ENCODE results near the gene DAD1.
"Not testable (repeated sequence)": the region's sequence is repeated elsewhere in the genome, so short reads cannot be mapped to it uniquely, and the experiment has no call there.

Gene DAD1

GRCh38 chr14:22589096-22589839 is at the start of gene DAD1:
DAD1 (minus strand) TSS chr14:22589224; CDS start chr14:22589157, 67 bp downstream.
- peak; percentile 99 for DNase-seq

GRCh38 chr14:22635980-22636379 is 47.0 kb upstream of the DAD1 start:
- not testable (repeated sequence) for DNase-seq

- no peak for DNase-seq
Measured at GRCh38 chr14:22634233-22634900, 45.3 kb upstream of the DAD1 start.

- no peak for DNase-seq
Measured at GRCh38 chr14:22630486-22630885, 41.5 kb upstream of the DAD1 start.

- no peak for DNase-seq
Measured at GRCh38 chr14:22630066-22630465, 41.0 kb upstream of the DAD1 start.

GRCh38 chr14:22629361-22629760 is 40.3 kb upstream of the DAD1 start:
- DNase-seq: no peak

DNA sequence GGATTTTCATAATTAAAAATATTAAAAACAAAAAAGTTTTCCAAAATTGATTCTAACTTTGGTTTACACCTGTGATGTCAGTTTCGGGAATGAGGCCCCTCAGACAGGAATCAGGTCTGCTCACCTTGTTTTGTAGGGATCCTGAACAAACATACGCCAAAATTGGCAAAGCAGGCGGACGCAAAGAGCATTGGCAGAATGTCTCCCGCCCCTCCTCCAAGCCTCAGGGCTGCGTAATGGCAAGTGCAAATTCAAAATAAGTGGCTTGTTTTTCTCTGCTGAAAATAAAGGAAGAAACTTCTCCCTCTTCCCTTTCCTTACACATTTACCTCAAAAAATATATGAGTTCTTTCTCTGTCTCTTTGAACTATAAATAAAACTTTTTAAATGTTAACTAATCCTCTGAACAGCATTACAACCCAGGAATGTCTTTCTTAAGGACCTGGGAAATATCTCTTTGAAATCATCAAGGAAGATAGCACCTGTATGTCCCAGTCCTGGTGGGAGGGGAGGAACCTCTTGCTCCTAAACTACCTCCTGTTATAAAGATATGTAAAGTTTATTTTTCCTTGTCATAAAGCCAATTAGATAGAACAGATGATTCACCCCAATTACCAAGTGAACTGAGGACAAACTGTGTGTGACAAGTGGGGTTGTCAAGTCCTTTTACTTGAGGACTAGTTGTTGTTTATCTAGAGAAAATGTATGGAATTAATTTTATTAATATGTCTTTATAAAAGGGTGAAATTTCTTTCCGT is 38.7 kb upstream of the DAD1 start:
- no peak for DNase-seq

GRCh38 chr14:22626590-22626989 is 37.6 kb upstream of the DAD1 start:
- DNase-seq: no peak

DNA sequence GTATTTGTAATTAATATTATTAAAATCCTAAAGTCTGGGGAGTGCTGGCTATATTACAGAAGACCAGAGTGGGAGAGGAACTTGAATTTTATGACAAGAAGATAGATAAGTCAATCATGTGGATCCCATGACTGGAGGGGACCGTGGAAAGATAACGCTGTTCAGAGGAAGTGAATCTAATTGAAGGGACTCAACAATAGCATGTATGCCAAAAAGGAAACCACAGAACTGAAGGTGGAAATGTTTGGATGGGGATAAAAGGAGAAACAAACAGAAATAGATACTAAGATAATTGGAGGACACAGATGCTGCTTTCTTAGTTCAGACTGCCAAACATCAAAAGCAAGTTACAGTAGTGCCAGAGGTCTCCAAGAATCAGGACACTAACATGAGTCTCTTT is 34.0 kb upstream of the DAD1 start:
- DNase-seq: no peak

DNA sequence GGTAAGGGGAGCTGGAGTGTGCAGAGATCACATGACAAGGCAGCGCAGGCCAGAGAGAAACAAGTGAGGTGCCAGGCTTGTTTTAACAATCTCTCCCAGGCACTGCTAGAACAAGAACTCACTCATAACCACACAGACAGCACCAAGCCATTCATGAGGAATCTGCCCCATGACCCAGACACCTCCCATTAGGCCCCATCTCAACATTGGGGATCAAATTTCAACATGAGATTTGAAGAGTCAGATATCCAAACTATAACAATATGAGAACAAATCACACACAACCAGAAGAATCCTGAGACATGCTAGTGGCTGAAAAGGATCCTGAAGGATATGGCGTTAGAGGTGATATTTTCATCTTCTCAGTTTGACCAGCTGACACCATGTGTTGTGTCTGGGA is 33.2 kb upstream of the DAD1 start:
- DNase-seq: no peak

GRCh38 chr14:22615765-22616164 is 26.7 kb upstream of the DAD1 start:
- not testable (repeated sequence) for DNase-seq

DNA sequence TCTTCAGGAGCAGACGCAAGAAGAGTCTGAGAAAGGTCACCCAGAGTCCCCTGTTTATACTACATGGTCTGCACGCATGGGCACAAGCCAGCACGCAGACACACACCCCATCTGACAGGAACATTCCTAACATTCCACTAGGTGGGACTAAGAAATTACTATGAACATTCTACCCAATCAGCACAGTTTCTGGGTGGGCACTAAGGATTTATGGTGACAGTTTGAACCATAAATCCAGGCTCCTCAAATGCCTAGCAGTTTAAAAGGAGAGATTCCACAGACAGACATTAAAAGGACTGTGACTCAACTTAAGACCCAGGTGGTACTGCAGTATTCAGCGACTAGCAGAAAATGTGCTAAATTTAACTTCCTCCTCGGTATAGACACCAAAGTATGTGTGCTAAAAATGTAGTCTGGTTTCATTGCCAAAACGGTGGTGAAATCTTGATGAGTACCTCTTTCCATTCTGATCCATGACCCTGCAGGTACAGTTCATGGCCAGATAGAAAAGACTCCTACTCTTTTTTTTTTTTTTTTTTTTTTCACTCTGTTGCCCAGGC is 25.3 kb upstream of the DAD1 start:
- DNase-seq: no peak

DNA sequence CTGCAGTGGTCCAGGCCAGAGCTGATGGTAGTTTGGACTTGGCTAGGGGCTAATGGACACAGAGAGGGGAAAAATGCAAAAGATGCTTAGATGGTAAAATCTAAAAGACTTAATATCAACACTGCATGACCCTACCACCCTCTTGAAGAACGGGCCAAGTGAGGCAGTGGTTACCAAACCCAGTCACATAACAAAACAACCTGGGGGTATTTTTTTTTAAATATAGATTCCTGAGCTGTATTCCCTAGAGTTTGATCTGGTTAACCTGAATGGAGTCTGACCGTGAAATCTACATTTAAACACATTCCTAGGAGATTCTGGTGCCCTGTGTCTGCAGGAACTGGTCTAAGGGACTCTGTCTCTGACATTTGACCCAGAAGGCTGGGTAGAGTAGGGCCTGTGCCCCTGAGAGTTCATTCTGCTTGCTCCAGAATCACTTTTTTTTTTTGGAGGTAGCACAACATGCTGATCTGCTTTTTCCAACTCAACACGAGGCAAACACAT is 24.8 kb upstream of the DAD1 start:
- DNase-seq: no peak

DNA sequence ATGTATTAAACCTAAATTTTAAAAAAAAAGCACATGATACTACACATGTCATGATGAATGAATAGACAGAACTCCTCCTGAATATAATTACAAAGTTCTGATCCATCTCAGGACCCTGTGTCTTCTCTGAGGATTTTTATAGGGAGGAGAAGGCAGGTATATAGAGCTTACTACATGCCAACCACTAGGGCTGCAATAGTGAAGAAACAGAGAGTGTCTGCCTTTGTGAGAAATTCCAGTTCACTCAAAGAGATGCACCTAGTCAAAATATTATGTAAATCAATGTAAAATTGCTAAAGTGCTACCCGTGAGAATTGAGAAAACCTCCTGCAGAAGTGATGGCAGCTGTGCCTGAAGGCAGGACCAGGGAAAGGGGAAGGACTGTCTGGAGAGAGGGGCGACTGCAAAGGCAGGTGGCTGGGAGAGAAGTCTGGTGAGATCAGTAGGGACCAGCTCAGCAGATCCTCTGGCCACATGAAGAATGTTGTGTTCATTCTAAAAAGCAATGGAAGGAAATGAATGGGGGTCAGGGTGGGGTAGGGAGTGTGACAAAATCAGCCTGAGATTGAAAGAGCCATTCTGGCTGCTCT is 24.2 kb upstream of the DAD1 start:
- no peak for DNase-seq

DNA sequence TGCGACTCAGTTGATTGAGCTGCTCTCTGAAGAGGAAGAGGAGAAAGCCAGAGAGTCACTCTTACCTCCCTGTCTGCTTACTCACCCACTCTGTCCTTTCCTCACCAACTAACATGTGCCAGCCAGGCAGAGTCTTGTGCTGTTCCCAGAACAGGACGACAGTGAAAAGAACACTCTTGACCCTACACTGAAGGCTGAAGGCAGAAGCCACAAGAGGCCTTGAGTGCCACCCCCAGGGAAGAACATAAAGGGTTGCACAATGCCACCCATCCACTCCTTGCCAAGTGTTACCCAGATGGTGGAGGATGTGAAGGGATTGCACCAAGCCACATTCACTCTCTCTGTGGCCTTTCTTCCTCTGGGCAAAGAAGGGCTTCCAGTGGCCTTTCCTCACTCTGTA is 21.9 kb upstream of the DAD1 start:
- DNase-seq: no peak

GRCh38 chr14:22607291-22607690 is 18.3 kb upstream of the DAD1 start:
- no peak for DNase-seq

- no peak for DNase-seq
Measured at GRCh38 chr14:22606380-22606779, 17.4 kb upstream of the DAD1 start.

- DNase-seq: no peak
Measured at GRCh38 chr14:22602862-22603261, 13.8 kb upstream of the DAD1 start.

GRCh38 chr14:22601996-22602395 is 13.0 kb upstream of the DAD1 start:
- no peak for DNase-seq

- DNase-seq: no peak
Measured at GRCh38 chr14:22601456-22601855, 12.4 kb upstream of the DAD1 start.

DNA sequence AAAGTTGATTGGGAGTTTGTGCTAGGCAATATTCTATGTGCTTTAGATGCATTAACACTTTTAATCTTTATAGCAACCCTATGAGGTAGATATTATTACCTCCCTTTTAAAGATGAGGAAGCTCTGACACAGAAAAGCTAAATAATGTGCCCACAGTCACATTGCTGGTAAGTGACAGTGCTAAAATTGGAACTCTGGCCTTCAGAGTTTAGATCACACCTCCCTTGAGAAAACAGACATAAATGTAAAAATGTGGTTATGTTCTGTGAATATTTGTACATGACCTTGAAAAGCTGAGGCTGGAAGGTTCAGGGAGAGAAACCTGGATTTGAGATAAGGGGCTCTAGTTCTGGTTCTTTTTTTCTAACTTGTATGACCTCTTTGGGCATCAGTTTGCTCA is 11.0 kb upstream of the DAD1 start:
- DNase-seq: no peak

DNA sequence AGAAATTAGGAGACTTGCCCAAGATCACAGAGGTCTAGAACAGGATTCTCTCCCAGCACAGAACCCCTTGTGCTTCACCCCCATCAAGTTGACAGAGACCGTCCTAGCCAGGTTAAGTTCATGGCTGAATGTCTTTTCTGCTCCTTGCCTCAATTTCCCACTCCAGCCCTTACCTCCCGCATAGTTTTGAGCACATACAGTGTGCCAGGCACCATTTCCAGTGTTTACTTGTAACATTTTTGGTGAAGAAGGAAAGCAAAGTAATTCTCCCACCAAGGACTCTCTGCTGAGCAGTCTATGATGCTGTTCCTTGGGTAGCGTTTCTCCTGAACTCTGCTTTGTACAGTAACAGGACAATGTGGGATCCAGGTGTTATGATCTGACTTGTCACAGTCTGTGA is 10.3 kb upstream of the DAD1 start:
- DNase-seq: no peak

GRCh38 chr14:22598896-22599244 is 9.8 kb upstream of the DAD1 start:
- no peak for DNase-seq

Data from NCI-H1694 (cell line).